ENCODE results near the gene UBE2G1.

The UBE2G1 gene

DNA sequence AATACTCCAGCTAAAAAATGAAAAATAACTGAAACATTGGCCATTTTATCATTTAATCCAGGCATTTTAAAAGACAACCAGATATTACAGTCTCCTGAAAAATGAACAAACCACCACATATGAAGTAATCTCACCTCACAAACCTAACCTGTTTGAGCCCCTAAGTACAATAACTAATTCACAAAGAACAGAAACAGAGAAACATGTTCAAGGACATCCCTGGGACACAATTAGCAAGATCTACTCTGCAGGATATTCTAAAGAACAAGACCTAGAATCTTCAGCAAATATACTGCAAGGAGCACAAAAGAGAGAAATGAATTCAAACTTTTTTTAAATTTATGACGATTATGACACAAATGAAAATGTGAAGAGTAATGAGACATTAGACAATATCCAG lies 51.9 kb downstream of the UBE2G1 start:
- Mint-ChIP-seq H3K4me1 (ENCODE audit: low read depth) (peaks cover 42% of the 10 kb centered on the region), H3K36me3 (ENCODE audit: low read depth) (peaks cover 6% of the 10 kb centered on the region), H3K27me3 (no peaks in the 10 kb centered on the region), H3K9me3 (no peaks in the 10 kb centered on the region), H3K27ac (no peak overlapping the region), H3K4me3 (no peak overlapping the region)
- intact Hi-C loops (cut with micrococcal nuclease): no loop called here

DNA sequence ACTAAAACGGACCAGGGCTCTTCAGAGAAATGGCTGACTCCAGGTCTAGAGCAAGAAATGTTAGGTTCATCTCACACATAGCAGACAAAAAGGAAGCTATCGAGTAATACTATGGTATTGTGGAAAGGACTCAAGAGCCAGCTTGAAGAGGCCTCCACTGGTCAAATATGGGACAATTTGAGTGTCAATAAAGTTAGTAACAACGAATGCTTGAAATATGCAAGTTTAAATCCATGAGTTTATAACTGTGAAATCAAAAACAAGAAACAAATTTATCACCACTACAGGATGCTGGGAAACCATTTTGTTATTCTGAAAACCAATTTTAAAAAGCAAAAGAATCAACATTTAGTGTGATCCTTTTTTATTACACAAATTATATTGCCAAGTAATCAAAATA lies 52.3 kb downstream of the UBE2G1 start:
- intact Hi-C loops (cut with micrococcal nuclease): no loop called here
- H3K4me3 Mint-ChIP-seq: no peak overlapping the region

DNA sequence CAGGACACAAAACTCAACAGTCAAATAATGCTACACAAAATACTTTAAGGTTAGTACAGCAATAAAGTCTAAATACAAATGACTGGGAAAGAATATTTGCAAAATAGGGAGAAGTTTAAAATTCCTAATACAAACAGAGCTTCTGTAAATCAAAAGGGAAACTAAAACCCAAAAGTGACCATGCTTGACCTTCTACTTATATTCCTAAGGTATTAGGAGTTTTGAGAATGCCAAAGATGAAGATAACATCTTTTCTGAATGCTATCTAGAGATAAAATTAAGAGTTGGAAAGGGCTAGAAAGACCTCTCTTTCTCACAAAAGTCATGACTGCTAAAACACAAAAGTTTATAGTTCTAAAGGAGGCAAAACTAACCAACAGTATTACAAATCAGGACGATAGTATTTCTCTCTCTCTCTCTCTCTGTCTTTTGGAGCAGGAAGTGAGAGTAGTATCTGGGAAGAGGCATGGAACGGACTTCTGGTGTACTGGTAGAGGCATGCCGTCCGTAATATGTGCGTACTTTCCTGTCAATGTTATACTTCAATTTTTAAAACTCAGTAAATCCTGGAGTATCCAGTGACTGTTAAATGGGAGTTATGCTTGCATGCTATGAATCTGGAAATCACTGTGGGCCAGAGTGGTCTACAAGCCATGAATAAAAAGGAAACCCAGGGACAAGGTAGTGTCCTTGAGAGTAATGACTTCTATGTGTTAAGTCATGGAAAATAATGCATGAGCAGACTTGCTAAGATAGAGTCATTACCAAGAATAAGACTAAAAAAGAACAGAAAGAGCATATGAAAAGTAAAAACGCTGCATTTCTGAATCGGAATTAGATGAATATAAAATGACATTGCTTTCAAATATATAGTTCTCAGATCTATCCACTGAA lies 53.0 kb downstream of the UBE2G1 start:
- intact Hi-C loops (cut with micrococcal nuclease): no loop called here
- Mint-ChIP-seq H3K4me1 (ENCODE audit: low read depth) (peaks cover 42% of the 10 kb centered on the region), H3K27me3 (no peaks in the 10 kb centered on the region), H3K27ac (peak overlapping the region; percentile 55), H3K36me3 (ENCODE audit: low read depth) (peaks cover 6% of the 10 kb centered on the region), H3K4me3 (peak overlapping the region; percentile 46), H3K9me3 (no peaks in the 10 kb centered on the region)

More for the DNA sequence above, 52.3 kb downstream of the UBE2G1 start:
- H3K27ac Mint-ChIP-seq: peak overlapping the region; percentile 55
- no peaks in the 10 kb centered on the region for H3K9me3 Mint-ChIP-seq
- no peaks in the 10 kb centered on the region for H3K27me3 Mint-ChIP-seq
- H3K4me1 Mint-ChIP-seq (ENCODE audit: low read depth): peaks cover 42% of the 10 kb centered on the region
- peaks cover 6% of the 10 kb centered on the region for H3K36me3 Mint-ChIP-seq (ENCODE audit: low read depth)

DNA sequence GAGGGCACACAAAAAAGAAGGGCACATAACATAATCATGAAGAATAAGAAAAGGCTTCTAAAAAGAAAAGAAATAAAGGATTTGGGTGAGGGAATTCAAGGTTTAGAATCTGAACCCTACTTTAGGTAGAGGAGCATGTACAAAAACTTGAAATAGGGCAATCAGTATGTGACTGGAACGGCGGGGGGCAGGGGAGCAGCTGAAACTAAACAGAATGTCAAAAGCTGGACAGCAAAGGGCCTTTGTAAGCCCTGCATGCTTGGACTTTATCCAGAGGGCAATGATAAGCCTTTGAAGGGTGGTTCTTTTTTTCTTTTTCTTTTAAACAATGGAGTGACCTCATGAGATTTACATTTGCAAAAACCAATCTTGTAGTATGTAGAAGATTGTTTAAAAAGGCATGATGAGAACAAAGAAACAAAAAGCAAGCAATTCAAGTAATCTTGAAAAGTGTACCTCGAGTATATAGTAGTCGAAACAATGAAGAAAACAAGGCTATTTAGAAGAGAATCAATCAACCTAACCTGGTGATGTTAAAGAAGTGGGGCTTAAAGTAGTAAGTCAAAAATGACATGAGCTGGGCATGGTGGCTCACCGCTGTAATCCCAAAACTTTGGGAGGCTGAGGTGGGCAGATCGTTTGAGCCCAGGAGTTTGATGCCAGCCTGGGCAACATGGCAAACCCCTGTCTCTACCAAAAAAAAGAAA lies 56.0 kb downstream of the UBE2G1 start:
- H3K27ac Mint-ChIP-seq: no peak overlapping the region

DNA sequence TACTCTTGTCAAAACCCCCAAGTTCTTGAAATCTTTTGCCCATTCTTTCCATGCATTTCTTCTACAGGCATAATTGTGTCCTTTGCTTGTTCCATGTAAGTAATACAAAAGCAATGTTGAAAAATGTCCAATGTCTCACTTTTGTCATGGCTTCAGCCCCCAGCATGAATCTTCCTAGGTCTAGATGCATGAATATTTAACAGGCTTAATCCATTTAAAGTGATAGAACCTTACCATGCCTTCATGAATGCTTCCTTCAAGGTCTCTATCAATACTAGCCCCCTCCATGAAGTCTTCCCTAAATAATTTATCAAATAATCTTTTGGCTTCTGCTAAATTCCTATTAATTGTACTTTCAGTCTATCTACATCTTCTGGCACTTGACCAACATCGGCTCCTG lies 56.6 kb downstream of the UBE2G1 start:
- Mint-ChIP-seq H3K4me3 (no peak overlapping the region), H3K27ac (no peak overlapping the region), H3K36me3 (ENCODE audit: low read depth) (peaks cover 28% of the 10 kb centered on the region), H3K4me1 (ENCODE audit: low read depth) (peaks cover 39% of the 10 kb centered on the region), H3K27me3 (no peaks in the 10 kb centered on the region), H3K9me3 (no peaks in the 10 kb centered on the region)
- intact Hi-C loops (cut with micrococcal nuclease): loop anchor here (10.0 kb wide), 2 partner anchors 55 to 95 kb away; partner anchors contain the start of gene UBE2G1

More for the DNA sequence above, 56.0 kb downstream of the UBE2G1 start:
- Mint-ChIP-seq H3K4me3 (no peak overlapping the region), H3K4me1 (ENCODE audit: low read depth) (peaks cover 42% of the 10 kb centered on the region), H3K9me3 (no peaks in the 10 kb centered on the region), H3K27me3 (no peaks in the 10 kb centered on the region), H3K36me3 (ENCODE audit: low read depth) (peaks cover 25% of the 10 kb centered on the region)
- intact Hi-C loops (cut with micrococcal nuclease): no loop called here

DNA sequence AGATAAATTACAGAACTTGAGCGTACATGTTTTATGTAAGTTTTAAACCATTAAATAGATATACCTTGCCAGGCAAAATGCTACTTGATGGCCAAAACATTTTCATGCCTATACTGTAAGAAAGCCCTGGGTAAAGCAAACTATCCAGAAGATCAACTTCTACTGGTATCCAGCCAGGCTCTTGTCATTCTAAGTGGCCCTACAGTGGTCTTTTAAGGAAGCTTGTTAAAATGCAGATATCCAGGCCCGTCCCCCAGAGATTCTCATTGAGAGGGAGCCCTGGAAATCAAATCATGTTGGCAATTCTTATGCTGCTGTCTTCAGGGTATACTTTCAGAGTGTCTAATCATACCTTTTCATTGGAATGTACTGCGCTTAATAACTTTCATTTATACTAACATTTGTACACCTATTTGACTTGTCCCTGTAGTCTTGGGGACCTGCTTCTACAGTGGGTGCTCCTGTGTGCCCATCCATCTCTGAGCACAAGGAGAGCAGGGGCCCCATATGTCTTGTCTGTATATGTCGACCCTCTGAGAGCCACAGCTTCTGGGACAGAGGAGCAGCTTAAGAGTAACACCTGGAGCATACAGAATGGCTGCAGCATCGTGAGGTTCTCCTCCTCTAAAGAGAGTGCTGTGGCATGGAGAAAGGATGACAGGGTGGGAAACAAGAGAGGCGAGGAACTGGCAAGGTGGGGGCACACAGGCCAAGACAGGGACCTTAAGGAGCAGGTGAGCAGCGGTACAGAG lies 59.1 kb downstream of the UBE2G1 start:
- Mint-ChIP-seq H3K36me3 (ENCODE audit: low read depth) (peaks cover 31% of the 10 kb centered on the region), H3K4me1 (ENCODE audit: low read depth) (peaks cover 14% of the 10 kb centered on the region), H3K27me3 (no peaks in the 10 kb centered on the region), H3K4me3 (no peak overlapping the region), H3K27ac (no peak overlapping the region), H3K9me3 (no peaks in the 10 kb centered on the region)
- intact Hi-C loops (cut with micrococcal nuclease): loop anchor here (10.0 kb wide), 2 partner anchors 57 to 97 kb away; partner anchors contain the start of gene UBE2G1

DNA sequence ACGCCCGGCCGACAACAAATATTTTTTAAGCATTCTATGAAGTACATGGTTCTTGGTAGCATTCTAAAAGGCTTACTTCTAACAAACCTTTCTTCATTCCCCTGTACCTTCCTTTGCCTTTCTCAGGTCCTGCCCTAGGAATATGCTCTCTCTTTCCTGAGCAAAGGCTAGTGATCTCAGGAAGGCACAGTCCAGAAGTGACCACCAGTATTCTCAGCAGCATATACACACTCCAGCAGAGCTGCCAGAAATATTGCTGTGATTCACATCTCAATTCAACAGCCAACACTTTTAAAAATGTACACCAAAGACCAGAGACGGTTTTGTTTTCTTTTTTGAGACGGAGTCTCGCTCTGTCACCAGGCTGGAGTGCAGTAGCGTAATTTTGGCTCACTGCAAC lies 61.3 kb downstream of the UBE2G1 start:
- intact Hi-C loops (cut with micrococcal nuclease): loop anchor here (10.0 kb wide), 2 partner anchors 60 to 100 kb away; partner anchors contain the start of gene UBE2G1
- peaks cover 3% of the 10 kb centered on the region for H3K4me1 Mint-ChIP-seq (ENCODE audit: low read depth)
- peaks cover 51% of the 10 kb centered on the region for H3K36me3 Mint-ChIP-seq (ENCODE audit: low read depth)

DNA sequence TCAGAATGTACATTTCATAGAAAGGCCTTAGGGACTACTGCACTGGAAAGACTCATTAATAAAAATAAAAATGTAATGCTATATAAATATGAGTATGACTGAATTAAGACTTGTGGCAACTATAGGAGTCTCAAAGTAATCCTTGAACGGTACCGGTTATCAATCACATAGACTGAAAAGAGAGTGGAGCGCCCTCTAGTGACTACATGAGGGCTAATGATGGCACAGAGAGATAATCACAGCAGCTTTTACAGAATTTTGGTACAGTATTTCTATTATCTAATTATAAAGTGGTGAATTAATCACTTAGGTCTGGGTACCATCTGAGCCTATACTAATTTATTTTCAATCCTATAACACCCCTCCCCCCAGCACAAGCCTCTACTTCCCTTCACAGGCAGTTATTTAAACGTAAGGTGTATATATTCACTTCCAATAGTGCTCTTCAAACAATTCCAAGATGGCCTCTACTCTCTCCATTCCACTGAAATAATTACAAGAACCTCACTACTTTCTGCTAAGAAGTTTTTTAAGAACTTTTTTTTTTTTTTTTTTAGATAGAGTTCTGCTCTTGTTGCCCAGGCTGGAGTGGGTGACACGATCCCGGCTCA lies 62.0 kb downstream of the UBE2G1 start:
- no peak overlapping the region for H3K4me3 Mint-ChIP-seq
- H3K4me1 Mint-ChIP-seq (ENCODE audit: low read depth): no peaks in the 10 kb centered on the region
- H3K9me3 Mint-ChIP-seq: no peaks in the 10 kb centered on the region
- no peak overlapping the region for H3K27ac Mint-ChIP-seq
- H3K27me3 Mint-ChIP-seq: no peaks in the 10 kb centered on the region
- peaks cover 55% of the 10 kb centered on the region for H3K36me3 Mint-ChIP-seq (ENCODE audit: low read depth)
- intact Hi-C loops (cut with micrococcal nuclease): loop anchor here (1.0 to 10.0 kb wide), 3 partner anchors 60 to 100 kb away; partner anchors contain the start of gene UBE2G1

More for the DNA sequence above, 61.3 kb downstream of the UBE2G1 start:
- Mint-ChIP-seq H3K9me3 (no peaks in the 10 kb centered on the region), H3K27ac (no peak overlapping the region), H3K27me3 (no peaks in the 10 kb centered on the region), H3K4me3 (no peak overlapping the region)

DNA sequence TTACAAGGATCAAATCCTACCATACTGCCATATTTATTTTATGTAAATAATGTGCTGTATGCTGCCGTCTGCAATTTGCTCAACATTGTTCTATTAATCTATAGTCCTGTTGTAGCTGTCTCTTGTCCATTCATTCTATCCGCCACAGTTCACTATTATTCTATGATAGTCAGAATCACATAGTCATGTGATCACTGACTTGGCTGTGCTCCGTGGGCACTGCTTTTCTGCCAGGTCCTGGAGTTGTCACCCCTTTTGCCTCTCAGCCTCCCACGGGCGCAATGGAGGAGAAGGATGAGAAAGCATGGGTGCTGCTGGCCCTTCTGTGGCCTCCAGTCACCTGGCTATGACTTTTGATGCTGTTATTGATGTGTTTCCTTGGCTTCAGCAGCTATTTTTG lies 65.4 kb downstream of the UBE2G1 start:
- intact Hi-C loops (cut with micrococcal nuclease): loop anchor here (10.0 kb wide), 2 partner anchors 64 to 104 kb away; partner anchors contain the start of gene UBE2G1
- Mint-ChIP-seq H3K4me3 (no peak overlapping the region), H3K36me3 (ENCODE audit: low read depth) (peaks cover 59% of the 10 kb centered on the region), H3K27ac (no peak overlapping the region), H3K9me3 (no peaks in the 10 kb centered on the region), H3K4me1 (ENCODE audit: low read depth) (no peaks in the 10 kb centered on the region), H3K27me3 (no peaks in the 10 kb centered on the region)

DNA sequence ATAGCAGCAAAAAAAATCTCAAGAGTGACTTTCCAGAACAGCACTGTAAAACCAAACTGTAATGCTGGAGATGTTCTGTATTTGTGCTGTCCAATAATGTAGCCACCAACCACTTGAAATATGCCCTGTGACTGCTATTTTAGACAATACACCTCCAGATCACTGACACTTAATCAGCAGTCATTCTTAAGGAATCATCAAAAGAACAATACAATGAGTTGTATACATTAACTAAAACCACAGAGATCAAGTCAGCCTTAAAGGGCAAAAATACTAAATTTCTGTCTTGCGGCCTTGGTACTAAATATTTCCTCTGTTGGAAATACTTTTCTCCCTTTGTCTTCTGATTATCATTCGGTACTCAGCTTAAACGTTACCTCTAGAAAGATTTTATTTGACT lies 69.1 kb downstream of the UBE2G1 start:
- peaks cover 71% of the 10 kb centered on the region for H3K36me3 Mint-ChIP-seq (ENCODE audit: low read depth)
- H3K4me3 Mint-ChIP-seq: no peak overlapping the region
- peaks cover 8% of the 10 kb centered on the region for H3K4me1 Mint-ChIP-seq (ENCODE audit: low read depth)
- intact Hi-C loops (cut with micrococcal nuclease): no loop called here
- no peak overlapping the region for H3K27ac Mint-ChIP-seq
- H3K27me3 Mint-ChIP-seq: no peaks in the 10 kb centered on the region
- H3K9me3 Mint-ChIP-seq: no peaks in the 10 kb centered on the region

DNA sequence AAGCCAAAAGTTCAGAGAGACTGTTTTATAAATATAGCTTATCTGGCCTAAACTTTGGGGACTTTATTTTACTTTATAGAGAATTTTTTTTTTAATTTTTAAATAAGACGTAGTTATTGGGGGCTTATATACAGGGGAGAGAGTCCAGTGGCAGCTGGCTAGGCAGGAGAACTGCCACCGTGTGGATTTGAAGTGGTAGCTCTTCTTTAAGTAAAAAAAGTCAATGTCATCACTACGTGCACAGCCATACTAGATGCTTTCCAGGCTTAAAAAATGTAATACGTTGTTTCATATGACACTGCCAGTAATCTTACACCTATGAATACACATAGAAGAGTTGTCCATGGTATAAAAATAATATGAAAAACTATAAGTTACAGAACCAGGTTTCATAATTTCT lies 70.8 kb downstream of the UBE2G1 start:
- H3K9me3 Mint-ChIP-seq: no peaks in the 10 kb centered on the region
- no peak overlapping the region for H3K27ac Mint-ChIP-seq
- intact Hi-C loops (cut with micrococcal nuclease): no loop called here
- no peaks in the 10 kb centered on the region for H3K27me3 Mint-ChIP-seq
- H3K4me3 Mint-ChIP-seq: no peak overlapping the region
- H3K36me3 Mint-ChIP-seq (ENCODE audit: low read depth): peaks cover 67% of the 10 kb centered on the region
- H3K4me1 Mint-ChIP-seq (ENCODE audit: low read depth): peaks cover 8% of the 10 kb centered on the region

DNA sequence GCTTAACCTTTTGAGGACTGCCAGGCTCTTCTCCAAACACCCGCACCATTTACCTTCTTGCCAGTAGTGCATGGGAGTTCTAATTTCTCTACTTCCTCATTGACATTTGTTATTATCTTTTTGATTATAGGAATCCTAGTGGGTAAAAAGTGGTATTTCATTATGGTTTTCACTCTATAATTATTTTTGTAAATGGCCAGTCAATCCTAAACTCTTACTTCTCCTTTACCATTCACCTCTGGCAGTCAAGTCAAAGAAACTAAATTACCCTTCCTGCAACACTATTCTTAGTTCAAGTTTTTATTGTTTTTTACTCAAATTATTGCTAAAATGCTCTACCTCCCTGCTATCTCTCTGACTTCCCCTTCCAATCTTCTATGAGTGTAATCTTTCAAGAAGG lies 72.9 kb downstream of the UBE2G1 start:
- peak overlapping the region; percentile 53 for H3K27ac Mint-ChIP-seq
- H3K36me3 Mint-ChIP-seq (ENCODE audit: low read depth): peaks cover 68% of the 10 kb centered on the region
- H3K4me3 Mint-ChIP-seq: no peak overlapping the region
- intact Hi-C loops (cut with micrococcal nuclease): no loop called here
- H3K9me3 Mint-ChIP-seq: no peaks in the 10 kb centered on the region
- peaks cover 8% of the 10 kb centered on the region for H3K4me1 Mint-ChIP-seq (ENCODE audit: low read depth)
- H3K27me3 Mint-ChIP-seq: no peaks in the 10 kb centered on the region

DNA sequence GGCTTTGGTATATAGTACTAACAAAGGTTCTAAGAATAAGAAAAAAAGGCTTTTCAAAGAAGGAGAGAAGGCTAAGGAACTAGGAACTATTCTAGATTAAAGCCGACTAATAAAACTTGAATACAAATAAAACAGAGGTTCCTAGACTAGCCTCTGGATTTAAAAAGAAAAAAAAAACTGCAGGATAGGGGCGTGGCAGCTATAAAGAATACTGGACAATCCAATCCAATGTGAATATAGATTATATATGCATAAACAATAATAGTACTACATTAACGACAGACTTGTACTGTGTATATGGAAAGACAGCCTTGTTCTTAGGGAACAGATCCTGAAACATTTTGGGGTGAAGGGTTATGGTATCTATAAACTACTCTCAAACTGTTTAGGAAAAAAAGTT lies 78.8 kb downstream of the UBE2G1 start:
- Mint-ChIP-seq H3K36me3 (ENCODE audit: low read depth) (peaks cover 75% of the 10 kb centered on the region), H3K27me3 (no peaks in the 10 kb centered on the region), H3K4me3 (no peak overlapping the region)

More for the DNA sequence above, 78.8 kb downstream of the UBE2G1 start:
- Mint-ChIP-seq H3K4me1 (ENCODE audit: low read depth) (no peaks in the 10 kb centered on the region), H3K27ac (no peak overlapping the region), H3K9me3 (no peaks in the 10 kb centered on the region)
- intact Hi-C loops (cut with micrococcal nuclease): no loop called here

All from dendritic cell treated with granulocyte-macrophage colony-stimulating factor and Interleukin-4, amounts not matched to agents 40 ng/mL and 50 ng/mL, for 4 days (primary cell).